Measurements from ENCODE around the gene ZBTB20. TPM values are rescaled to one million over a fixed set of nuclear protein-coding genes. Genes with fewer than 3 reads are reported as not detected.

Gene ZBTB20
- polyA plus RNA-seq, 1 donor from 2014 or later, result 4.8 TPM

DNA sequence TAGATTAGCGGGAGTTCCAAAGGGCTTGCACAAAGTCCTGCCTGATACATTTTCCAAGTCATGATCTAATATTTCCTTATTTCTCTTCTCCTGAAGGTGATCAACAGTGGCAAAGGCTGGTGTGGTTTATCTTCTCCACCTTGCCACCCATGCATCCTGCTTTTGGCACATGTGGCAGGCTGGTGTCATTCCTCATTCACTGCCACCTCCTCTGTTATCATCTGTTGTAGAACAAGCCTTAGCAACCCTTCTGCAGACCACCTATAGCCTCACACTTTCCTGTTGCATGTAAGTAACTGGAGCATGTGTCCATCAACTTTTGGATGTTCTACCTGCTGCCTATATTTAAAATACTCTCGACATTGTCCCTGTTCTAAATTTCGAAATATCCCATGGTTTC, 294.1 kb downstream of the ZBTB20 start:
- no peaks in the 10 kb centered on the region for H3K27me3 ChIP-seq (ENCODE audit: insufficient read depth, low read depth, low read length)
- H3K79me2 ChIP-seq (replicated peaks; ENCODE audit: insufficient read depth, low read length), result no peaks in the 10 kb centered on the region
- no peak overlapping the region for H3K4me2 ChIP-seq (ENCODE audit: low read length)
- H3K36me3 ChIP-seq (ENCODE audit: insufficient read depth, low read length), result no peaks in the 10 kb centered on the region
- no peak overlapping the region for H3K27ac ChIP-seq (ENCODE audit: low read length)
- no peak overlapping the region for H3K4me3 ChIP-seq (ENCODE audit: low read length)
- no peak overlapping the region for H2AFZ ChIP-seq (ENCODE audit: low read depth, low read length)
- no peak overlapping the region for H3K9ac ChIP-seq (ENCODE audit: low read length)
- TF ChIP-seq, protein P1, sequence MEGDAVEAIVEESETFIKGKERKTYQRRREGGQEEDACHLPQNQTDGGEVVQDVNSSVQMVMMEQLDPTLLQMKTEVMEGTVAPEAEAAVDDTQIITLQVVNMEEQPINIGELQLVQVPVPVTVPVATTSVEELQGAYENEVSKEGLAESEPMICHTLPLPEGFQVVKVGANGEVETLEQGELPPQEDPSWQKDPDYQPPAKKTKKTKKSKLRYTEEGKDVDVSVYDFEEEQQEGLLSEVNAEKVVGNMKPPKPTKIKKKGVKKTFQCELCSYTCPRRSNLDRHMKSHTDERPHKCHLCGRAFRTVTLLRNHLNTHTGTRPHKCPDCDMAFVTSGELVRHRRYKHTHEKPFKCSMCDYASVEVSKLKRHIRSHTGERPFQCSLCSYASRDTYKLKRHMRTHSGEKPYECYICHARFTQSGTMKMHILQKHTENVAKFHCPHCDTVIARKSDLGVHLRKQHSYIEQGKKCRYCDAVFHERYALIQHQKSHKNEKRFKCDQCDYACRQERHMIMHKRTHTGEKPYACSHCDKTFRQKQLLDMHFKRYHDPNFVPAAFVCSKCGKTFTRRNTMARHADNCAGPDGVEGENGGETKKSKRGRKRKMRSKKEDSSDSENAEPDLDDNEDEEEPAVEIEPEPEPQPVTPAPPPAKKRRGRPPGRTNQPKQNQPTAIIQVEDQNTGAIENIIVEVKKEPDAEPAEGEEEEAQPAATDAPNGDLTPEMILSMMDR (IDR thresholded peaks at IDR 0.05; ENCODE audit: poor library complexity, severe bottlenecking), result no peak
- no peak for TF ChIP-seq RAD21 (conservative IDR thresholded peaks at IDR 0.05)
- no peak for TF ChIP-seq TAF1 (IDR thresholded peaks at IDR 0.05; ENCODE audit: low read depth)
- TF ChIP-seq EP300 (conservative IDR thresholded peaks at IDR 0.05; ENCODE audit: poor library complexity, severe bottlenecking), result no peak
- TF ChIP-seq SMC3 (conservative IDR thresholded peaks at IDR 0.05; ENCODE audit: poor library complexity), result no peak
- TF ChIP-seq, protein P2, sequence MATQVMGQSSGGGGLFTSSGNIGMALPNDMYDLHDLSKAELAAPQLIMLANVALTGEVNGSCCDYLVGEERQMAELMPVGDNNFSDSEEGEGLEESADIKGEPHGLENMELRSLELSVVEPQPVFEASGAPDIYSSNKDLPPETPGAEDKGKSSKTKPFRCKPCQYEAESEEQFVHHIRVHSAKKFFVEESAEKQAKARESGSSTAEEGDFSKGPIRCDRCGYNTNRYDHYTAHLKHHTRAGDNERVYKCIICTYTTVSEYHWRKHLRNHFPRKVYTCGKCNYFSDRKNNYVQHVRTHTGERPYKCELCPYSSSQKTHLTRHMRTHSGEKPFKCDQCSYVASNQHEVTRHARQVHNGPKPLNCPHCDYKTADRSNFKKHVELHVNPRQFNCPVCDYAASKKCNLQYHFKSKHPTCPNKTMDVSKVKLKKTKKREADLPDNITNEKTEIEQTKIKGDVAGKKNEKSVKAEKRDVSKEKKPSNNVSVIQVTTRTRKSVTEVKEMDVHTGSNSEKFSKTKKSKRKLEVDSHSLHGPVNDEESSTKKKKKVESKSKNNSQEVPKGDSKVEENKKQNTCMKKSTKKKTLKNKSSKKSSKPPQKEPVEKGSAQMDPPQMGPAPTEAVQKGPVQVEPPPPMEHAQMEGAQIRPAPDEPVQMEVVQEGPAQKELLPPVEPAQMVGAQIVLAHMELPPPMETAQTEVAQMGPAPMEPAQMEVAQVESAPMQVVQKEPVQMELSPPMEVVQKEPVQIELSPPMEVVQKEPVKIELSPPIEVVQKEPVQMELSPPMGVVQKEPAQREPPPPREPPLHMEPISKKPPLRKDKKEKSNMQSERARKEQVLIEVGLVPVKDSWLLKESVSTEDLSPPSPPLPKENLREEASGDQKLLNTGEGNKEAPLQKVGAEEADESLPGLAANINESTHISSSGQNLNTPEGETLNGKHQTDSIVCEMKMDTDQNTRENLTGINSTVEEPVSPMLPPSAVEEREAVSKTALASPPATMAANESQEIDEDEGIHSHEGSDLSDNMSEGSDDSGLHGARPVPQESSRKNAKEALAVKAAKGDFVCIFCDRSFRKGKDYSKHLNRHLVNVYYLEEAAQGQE (IDR thresholded peaks at IDR 0.05; ENCODE audit: borderline replicate concordance), result no peak
- no peak for TF ChIP-seq POLR2AphosphoS5 (IDR thresholded peaks at IDR 0.05)
- no peak for TF ChIP-seq MXI1 (conservative IDR thresholded peaks at IDR 0.05; ENCODE audit: poor library complexity, severe bottlenecking)
- TF ChIP-seq EZH2 (IDR thresholded peaks at IDR 0.05; ENCODE audit: borderline replicate concordance, insufficient read depth, low read length, poor library complexity, severe bottlenecking), result no peak
- H4K20me1 ChIP-seq (ENCODE audit: insufficient read depth), result no peaks in the 10 kb centered on the region
- no peaks in the 10 kb centered on the region for H3K9me2 ChIP-seq (ENCODE audit: insufficient read depth, low read length)
- H3F3A ChIP-seq (ENCODE audit: insufficient read depth, low read length, poor library complexity, severe bottlenecking), result no peaks in the 10 kb centered on the region
- no peaks in the 10 kb centered on the region for H3K9me3 ChIP-seq (ENCODE audit: low read length)

DNA sequence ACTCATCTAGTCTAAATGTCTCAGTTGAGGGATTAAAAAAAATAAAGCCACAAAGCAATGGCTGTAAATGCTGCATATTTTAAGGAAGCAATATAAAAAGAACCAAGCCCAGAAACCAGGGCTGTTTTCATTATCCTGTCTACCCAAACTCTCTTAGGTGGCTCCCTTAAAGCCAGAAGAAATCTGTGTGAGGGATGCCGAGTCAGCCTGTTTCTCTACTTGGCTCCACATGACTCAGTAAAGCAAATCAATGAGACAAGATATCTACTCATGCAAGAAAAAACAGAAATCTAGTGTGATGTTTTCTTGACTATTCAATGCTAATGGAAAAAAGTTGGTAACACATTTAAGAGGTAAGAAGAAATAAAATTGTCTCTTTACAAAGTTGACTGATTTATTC, 296.2 kb downstream of the ZBTB20 start:
- TF ChIP-seq, protein P2 (IDR thresholded peaks at IDR 0.05; ENCODE audit: borderline replicate concordance), result no peak
- no peak for TF ChIP-seq EP300 (conservative IDR thresholded peaks at IDR 0.05; ENCODE audit: poor library complexity, severe bottlenecking)
- TF ChIP-seq EZH2 (IDR thresholded peaks at IDR 0.05; ENCODE audit: borderline replicate concordance, insufficient read depth, low read length, poor library complexity, severe bottlenecking), result no peak
- no peak for TF ChIP-seq RAD21 (conservative IDR thresholded peaks at IDR 0.05)
- no peak for TF ChIP-seq SMC3 (conservative IDR thresholded peaks at IDR 0.05; ENCODE audit: poor library complexity)
- TF ChIP-seq TAF1 (IDR thresholded peaks at IDR 0.05; ENCODE audit: low read depth), result no peak
- no peak for TF ChIP-seq POLR2AphosphoS5 (IDR thresholded peaks at IDR 0.05)
- TF ChIP-seq MXI1 (conservative IDR thresholded peaks at IDR 0.05; ENCODE audit: poor library complexity, severe bottlenecking), result no peak
- TF ChIP-seq, protein P1 (IDR thresholded peaks at IDR 0.05; ENCODE audit: poor library complexity, severe bottlenecking), result no peak
- Histone ChIP-seq H3F3A (ENCODE audit: insufficient read depth, low read length, poor library complexity, severe bottlenecking) (no peaks in the 10 kb centered on the region), H3K36me3 (ENCODE audit: insufficient read depth, low read length) (no peaks in the 10 kb centered on the region), H3K27me3 (ENCODE audit: insufficient read depth, low read depth, low read length) (no peaks in the 10 kb centered on the region), H2AFZ (ENCODE audit: low read depth, low read length) (no peak overlapping the region), H3K4me2 (ENCODE audit: low read length) (no peak overlapping the region), H3K4me3 (ENCODE audit: low read length) (no peak overlapping the region), H3K9ac (ENCODE audit: low read length) (no peak overlapping the region), H4K20me1 (ENCODE audit: insufficient read depth) (no peaks in the 10 kb centered on the region), H3K79me2 (replicated peaks; ENCODE audit: insufficient read depth, low read length) (no peaks in the 10 kb centered on the region), H3K9me2 (ENCODE audit: insufficient read depth, low read length) (no peaks in the 10 kb centered on the region), H3K27ac (ENCODE audit: low read length) (no peak overlapping the region), H3K9me3 (ENCODE audit: low read length) (no peaks in the 10 kb centered on the region)

Data from neural cell (in vitro differentiated cells).